HG02870 (cell line): Measurements from ENCODE around the gene SLC2A1.

Experiments
- ATAC-seq: cut with Tn5 transposase; IDR thresholded peaks from one replicate; pipeline ENCODE4 v1.9.1; 2021; ENCODE audit warnings: mild to moderate bottlenecking, moderate library complexity; ENCODE audit not compliant: unreplicated experiment

The SLC2A1 gene

DNA sequence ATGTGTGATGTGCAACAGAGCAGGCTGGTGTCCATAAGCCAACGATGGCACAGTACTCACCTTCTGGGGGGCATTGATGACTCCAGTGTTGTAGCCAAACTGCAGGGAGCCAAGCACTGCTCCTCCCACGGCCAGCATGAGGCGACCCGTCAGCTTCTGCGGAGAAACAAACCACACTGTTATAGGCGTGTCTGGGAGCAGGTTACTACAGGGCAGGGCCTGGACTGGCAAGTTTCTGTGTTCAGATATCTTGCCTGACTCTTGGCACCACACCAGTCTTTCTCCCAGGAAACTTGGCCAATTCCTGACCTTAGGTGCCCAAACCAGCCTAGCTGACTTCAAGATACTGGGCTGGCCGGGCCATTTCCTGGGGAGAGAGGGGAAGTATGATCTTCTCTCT, 15.5 kb downstream of the SLC2A1 start:
- no peak for ATAC-seq

DNA sequence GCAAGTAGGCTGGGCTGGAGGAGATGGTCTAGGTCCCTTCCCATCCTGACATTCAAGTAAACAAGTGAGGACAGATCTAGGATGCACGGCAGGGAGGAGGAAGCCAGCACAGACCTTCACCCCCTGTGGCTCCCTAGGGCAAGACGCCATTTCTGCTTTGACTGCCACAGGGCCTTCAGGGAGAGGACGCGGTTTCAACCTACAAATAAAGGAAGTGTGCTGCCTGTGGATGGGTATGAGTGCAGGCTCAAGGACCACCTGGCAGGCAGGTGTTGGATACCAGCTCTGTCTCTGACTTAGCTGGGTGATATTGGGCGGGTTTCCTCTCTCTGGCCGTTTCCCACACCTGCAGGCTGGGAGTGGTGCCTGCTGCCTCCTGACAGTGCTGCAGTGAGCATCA, 16.2 kb downstream of the SLC2A1 start:
- no peak for ATAC-seq

DNA sequence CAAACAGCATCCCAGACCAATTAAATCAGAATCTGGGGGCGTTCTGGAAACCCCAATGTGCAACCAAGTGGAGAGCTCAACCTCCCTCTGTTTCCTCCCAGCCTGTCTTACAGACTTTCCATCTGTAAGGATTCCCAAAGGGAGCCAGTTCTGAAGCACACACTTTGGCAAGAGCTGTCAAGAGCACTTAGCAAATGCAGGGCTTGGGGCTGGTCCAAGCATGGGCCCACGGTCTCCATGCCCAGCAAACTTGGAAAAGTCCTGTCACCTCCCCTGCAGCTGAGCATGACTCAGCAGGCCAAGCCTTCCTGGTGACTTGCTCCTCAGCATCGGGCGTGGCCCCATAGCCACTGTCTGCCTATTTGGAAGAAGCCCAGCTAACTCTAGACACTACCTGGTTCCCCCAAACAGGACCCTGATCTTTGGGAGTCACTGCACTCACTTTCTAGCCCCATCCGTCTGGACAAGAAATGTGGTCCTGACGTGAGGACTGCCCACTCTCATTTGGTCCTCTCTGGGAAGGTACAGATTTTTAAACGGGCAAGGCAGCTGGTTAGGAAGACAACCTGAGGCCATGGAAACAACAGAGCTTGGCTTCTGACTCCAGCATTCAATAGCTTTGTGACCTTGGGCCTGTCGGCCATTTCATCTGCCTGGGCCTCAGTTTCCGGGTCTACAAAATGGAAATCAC, 16.9 kb downstream of the SLC2A1 start:
- no peak for ATAC-seq

DNA sequence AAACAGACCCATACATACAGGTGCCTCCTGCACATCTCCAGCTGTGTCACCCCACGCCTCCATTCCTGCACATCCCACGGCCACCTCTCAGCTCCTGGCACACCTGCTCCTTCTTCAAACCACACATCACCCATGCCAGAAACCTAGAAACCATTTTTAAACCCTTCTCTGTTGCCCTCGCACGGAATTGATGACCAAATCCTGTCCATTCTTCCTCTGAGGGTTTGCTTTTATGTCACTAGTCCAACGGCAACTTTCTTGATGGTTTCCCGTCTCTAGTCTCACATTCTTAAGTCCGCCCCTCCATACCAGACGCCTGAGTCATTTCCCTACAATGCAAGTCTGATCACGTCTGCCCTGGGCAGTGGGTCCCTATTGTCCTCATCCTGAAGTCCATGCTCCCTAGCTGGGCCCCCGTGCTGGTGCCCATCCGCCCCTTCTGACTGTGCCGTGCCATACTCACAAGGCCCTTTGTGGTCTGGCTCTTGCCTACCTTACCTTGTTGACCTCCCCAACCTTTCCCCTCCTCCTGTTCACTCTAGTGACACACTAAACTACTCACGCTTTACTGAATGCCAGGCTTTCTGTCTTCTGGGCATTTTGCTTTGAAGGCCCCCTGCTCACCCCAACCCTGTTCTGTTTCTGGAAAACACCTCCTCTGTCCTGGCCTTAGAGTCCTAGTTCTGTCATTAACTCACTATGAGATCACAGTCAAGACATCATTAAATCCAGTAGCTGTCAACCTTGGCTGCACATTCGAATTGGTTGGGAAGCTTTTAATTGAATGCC, 17.6 kb downstream of the SLC2A1 start:
- ATAC-seq, result no peak

DNA sequence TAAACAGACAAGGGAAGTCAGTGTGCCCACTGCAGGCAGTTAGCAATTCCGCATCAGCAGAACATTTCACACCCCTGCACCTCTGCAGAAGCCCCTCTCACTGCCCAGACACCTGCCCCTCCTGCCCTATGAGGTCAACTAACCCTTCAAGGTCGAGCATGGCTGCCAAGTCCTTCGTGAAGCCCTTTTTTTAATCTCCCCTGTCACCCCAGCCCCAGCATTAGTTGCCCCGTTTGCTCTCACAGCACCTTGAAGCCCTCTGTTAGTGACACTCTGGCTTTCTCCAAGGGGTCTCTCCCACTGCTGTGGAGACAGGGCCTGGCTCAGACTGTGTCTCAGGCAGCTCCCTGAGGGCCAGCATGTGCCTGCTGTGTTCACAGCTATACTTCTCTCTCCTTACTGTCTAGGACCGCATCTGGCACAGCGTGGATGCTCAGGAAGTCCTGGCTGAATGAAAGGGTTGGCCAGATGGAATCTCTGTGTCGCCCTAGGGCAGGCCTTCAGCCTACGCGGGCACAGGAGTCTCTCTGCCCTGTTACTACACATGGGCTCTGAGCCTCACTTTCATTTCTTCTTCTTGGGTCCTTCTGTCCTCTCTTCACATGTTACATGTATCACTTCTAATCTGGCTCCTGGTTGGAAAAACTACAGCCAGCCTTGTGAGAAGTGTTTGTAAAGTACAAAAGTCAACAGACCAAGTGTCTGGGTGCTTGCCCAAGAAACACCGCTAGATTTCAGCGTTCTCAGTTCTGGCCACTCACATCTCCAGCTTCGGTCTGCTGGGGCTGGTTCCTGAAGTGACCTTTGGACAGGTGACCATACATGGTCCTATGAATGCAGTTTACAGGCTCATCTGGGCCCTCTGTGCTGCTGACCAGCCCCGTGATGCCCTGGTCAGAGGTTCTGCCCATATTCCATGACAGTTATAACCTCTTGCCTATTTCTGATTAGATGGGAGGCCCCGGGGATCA, 19.7 kb downstream of the SLC2A1 start:
- no peak for ATAC-seq

DNA sequence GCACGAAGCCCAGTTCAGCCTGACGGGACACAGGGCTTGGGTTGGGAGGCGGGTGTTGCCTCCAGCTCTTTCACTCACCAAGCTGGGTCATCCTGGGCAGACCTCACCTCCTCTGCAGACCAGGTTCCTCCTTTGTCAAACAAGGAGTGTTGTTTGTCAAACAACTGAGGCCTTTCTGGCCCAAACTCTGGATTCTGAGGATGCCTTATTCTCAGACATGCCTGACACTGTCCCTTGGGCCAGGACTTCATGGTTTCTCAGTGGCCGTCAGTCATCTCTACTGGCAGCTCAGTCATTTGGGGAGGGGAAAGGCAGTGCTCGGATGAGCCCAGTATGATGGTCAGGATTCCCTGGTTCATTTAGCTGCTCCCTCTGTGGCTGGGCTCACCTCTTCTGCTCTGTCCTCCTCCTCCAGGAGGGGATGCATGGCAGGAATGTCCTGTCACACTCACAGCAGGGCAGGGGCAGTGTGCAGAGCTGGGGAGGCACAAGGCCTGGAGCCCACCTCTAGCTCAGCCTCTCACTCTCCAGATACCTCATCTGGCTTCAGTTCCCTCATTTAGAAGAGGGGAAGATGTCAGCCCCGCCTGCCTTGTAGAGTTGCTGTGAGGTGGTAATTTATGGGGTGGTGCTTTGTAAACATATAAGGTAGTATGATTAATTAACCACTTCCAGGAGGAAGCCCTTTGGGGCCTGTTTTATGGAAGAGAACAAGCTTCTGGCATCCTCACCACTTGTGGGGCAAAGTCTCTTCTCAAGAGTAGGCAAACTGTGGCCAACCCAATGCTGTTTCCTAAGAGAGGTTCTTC, 20.6 kb downstream of the SLC2A1 start:
- no peak for ATAC-seq

DNA sequence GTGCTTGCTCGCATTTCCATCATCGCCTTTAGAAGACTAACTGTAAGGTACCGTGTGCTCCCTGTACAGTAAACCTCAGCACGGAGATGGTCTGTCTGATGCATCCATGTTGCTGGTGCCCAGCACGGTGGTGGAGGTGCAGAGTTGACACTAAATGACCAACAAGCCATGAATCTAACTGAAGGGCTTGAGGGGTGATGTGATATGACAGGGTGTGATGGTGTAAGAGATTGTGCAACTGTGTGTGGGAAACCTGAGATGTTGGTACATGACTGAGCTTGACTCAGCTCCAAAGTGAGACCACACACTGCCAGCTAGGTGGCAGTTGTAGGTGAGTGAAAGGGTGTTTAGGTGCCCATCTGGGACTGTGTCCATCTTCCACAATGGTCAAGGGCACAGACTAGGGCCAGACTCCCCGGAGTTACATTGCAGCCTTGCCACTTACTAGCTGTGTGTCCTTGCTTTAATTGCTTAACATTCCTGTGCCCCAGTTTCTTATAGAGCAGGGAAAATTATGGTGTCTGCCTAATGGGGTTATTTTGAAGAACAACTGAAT, 21.4 kb downstream of the SLC2A1 start:
- no peak for ATAC-seq

DNA sequence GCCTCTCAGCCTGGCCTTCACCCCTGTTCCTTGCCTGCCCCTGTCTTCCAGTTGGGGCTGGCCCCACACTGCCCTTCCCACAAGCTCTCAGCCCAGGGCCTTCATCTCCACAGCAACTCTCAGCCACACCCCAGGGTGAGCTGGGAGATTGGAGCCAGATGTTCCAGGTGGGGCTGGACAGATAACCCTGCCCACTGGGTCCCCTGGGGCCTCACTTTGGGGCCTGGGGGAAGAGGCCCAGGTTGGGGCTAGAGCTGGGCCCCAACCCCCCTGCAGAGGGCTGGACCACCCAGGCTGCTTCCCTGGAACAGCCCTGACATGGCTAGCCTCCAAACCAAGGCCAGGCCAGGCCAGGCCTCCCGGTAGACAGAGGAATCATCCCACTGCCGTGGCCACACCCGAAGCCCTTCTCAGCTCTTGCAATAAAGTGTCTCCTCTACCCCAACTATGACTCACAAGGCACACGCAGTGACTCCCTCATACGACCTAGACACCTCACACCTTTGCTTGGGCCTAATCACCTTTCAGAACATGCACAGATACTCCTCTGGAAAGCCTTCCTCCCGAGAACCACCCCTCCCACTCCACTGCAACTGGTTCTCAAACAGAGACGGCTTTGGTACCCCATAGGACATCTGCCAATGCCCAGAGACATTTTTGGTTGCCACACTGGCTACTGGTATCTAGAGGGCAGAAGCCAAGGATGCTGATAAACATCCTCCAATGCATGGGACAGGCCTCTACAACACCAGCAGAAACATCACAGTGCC, 22.2 kb downstream of the SLC2A1 start:
- no peak for ATAC-seq

DNA sequence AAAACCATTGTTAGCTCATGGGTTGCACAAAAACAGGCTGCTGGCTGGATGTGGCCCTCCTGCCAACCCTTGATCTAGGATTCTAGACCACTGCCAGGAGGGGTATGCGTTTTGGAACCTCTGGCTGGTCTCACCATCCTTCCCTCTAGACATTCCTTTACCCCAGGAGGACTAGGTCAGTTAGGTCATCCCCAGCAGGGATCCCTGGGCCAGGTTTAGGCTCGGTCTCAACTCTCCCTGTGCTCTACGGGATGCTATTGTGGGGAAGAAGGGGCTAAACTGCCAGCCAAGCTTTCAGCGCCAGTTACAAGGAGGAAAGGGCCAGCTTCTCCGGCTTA, 22.7 kb downstream of the SLC2A1 start:
- ATAC-seq, result no peak

DNA sequence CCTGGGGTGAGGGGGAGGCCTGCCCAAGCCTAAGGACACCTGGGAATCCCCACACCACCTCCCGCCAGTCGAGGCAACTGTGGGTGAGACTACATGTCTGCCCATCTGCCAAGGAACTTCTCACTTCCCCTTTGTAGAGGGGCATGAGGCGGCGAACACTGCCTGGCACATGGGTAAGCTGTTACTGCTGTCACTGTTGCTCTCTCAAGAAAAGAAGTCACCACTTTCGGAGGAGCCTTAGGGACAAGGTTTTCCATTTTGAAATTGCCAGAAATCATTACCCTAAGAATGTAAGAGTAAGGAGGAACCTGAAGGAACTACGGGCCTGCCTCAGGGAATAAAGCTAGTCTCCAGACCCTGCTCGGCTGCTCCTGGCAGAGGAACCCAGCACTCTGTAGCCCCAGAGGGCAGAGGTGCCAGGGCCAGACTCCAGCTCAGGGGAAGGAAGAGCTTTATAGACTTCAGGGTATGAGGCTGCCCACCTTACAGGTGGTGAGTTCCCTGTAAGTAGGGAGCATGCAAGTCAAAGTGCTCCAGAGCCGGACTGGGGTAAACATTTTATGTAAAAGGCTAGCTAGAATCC, 23.3 kb downstream of the SLC2A1 start:
- ATAC-seq, result no peak

DNA sequence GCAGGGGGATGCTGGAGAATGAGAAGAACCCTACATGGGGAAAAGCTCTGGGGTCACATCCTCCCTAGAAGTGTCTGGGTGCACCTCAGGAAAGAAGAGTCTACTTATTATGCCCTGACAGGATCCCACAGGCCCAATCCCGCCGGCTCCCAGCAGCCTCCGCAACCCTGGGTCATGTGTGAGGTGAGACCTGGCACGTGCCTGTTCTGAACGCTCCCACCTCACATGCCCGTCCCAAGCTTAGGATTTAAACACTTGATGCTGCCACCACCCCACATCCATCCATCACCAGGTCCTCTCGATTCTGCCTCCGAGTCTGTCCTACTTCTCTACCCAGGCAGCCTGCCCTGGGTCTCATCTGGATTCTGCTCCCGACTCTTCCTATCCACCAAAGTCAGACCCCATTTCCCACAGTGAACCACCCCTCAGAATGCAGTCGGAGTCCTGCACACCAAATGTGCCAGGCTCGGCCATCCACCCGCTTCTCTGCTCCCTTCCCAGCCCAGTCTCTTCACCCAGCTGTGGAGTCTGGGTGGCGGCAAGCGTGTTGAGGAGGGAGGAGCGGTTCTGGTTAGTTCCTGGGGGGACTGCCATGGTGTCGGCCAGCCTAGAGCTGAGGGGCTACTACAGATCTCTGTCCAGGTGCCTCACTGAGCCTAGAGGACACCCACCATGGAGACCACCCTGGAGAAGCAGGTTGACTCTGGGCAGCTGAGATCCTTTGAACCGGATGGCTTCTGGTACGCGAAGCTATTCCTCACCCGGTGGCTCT, 23.9 kb downstream of the SLC2A1 start:
- ATAC-seq, result no peak

DNA sequence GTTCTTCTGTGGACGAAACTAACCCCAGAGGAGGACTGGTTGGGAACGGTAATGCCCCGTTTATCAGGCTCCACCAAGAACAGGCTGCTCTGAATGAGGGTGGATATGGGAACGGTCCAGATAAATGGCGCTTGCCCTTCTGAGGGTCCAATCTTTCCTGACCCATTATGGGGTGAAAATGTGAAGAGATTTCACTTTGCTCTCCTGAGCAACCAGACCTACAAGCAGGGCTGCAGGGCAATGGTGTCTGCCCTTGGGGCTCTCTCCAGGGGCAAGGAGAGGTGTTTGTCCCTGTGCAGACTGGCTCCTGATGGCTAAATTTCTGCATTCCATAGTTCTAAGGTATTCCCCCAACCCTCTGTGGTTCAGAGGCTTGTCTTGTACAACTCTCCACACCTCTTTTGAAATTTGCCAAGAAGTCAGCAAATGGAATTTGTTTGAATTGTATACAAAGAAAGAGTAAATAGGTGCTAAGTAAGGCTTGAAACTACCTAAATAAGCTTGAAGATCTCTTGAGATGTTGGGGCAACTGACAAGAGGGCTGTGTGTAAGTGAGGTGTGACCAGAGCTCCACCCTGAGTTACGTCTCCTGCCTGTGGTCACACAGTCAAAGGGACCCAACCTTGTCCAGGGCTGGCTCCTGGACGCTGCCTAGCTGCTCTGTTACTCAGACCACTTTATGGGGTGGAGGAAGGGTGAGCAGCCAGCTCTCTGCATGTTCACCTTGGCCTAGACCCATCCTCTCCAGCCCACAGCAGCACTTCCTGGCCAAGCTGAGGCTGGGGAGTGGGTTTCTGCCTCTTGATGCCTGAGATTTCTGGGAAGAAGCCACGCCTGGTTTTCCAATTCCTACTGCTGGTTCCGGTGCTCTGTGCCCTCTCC, 24.8 kb downstream of the SLC2A1 start:
- ATAC-seq, result no peak

DNA sequence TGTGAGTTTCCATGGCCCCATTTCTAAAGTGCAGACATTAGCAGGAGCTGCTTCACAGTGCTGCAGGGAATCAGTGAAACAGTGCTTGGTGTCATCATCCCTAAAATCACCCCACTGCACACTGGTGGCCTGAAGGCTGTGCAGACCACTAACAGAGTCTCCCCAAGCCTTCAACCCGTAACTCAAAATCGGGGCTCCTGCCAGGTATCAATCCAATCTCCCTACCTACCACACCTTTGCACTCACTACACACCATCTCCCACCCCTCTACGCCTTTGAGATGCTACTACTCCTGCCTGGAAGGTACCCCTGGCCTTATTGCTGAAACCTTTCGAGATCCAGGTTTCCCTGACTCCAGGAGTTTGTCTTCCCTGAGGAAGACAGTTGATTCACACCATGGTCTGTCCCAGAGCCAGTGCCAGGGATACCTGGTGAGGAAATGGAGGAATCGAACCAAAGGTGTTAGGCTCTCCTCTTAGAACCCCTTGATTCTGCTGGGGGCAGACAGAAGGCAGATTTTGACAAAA, 25.5 kb downstream of the SLC2A1 start:
- ATAC-seq, result no peak

DNA sequence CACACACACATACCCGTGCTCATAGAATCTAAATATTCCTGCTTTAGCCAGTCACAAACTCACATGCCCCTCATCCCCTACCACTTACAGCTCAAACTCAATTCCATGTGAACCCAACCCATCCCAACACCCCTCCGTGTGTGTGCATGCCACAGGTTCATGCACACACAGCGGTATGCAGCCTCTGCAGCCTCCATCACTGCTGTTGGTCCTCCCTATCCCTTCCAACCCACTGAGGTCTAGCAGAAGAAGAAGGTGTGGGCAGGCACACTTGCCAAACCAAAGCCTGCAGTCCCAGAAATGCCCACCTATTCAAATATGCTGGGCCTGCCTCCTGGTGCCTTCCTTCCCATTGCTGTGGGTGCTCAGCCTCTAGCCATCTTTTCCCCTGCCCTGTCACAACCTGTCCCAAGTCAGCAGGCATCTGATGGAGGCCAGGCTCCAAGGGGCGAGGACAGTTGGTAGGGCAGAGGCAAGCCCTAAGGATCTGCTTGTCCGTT, 26.2 kb downstream of the SLC2A1 start:
- ATAC-seq, result no peak

DNA sequence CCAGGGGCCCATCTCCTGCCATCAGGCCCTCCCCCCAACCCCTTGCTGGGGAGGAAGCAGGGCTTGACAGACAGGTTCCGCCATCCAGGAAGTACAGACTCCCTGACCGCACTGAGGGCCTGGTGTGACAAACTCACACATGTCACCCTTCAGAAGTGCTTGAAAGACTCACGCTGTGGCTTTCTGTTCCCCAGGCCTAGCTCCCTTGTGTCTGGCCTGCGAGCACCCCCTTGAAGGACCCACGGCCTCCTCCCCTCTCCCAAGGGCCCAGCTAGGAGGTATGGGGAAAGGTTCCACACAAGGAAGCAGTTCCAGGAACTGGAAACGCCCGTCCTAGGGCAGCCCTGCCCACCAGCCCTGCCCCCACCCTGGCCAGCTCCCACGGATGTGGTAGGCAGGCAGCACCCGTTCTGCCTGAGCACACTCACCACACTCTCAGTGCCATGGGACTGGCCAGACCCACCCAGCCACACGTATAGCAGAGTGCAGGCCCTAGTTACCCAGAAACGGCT, 26.7 kb downstream of the SLC2A1 start:
- peak; percentile 61 for ATAC-seq

DNA sequence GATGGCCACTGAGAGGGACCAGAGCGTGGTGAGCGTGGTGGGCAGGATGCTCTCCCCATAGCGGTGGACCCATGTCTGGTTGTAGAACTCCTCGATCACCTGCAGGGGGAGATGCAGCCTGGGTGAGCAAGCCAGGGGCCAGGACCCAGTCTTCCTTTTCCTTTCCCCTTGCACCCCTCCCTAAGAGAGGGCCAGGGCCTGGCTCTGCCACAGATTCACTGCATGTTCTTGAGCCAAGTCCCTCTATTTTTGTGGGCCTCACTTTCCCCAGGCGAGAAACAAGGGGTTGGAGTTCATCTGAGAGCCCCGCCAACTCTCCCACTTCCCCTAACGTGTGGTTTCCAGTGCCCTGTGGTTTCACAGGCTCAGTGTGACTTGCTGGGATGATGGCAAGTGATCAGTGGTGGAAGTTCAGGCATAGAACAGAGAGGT, 27.5 kb downstream of the SLC2A1 start:
- ATAC-seq, result no peak
